ENCODE data around the gene RBCK1.

GRCh38 chr20:400128-400453 lies 8.0 kb upstream of the RBCK1 start:
- TF ChIP-seq POLR2A (IDR thresholded peaks at IDR 0.05; ENCODE audit: low read depth), result no peak
- TF ChIP-seq, protein P1, sequence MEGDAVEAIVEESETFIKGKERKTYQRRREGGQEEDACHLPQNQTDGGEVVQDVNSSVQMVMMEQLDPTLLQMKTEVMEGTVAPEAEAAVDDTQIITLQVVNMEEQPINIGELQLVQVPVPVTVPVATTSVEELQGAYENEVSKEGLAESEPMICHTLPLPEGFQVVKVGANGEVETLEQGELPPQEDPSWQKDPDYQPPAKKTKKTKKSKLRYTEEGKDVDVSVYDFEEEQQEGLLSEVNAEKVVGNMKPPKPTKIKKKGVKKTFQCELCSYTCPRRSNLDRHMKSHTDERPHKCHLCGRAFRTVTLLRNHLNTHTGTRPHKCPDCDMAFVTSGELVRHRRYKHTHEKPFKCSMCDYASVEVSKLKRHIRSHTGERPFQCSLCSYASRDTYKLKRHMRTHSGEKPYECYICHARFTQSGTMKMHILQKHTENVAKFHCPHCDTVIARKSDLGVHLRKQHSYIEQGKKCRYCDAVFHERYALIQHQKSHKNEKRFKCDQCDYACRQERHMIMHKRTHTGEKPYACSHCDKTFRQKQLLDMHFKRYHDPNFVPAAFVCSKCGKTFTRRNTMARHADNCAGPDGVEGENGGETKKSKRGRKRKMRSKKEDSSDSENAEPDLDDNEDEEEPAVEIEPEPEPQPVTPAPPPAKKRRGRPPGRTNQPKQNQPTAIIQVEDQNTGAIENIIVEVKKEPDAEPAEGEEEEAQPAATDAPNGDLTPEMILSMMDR (IDR thresholded peaks at IDR 0.05), result no peak

Measured in esophagus muscularis mucosa (tissue), 3 donors.